GM19397 (cell line): ENCODE measurements around the gene MDK.

Experiments
- ATAC-seq: cut with Tn5 transposase; IDR thresholded peaks from one replicate; pipeline ENCODE4 v1.9.1; 2021; ENCODE audit warnings: mild to moderate bottlenecking, moderate library complexity; ENCODE audit not compliant: unreplicated experiment

The MDK gene

GRCh38 chr11:46393231-46393616 is 11.8 kb downstream of the MDK start:
- no peak for ATAC-seq

- no peak for ATAC-seq
Measured at GRCh38 chr11:46393759-46394158, 12.3 kb downstream of the MDK start.

GRCh38 chr11:46397526-46397925 is 16.1 kb downstream of the MDK start:
- no peak for ATAC-seq

GRCh38 chr11:46402957-46403902 is 21.8 kb downstream of the MDK start:
- no peak for ATAC-seq

GRCh38 chr11:46404476-46405017 is 23.1 kb downstream of the MDK start:
- ATAC-seq = no peak

- ATAC-seq = no peak
Measured at GRCh38 chr11:46407635-46408034, 26.2 kb downstream of the MDK start.

- ATAC-seq = no peak
Measured at GRCh38 chr11:46408407-46408986, 27.0 kb downstream of the MDK start.

- ATAC-seq = no peak
Measured at GRCh38 chr11:46410021-46410420, 28.6 kb downstream of the MDK start.

- no peak for ATAC-seq
Measured at GRCh38 chr11:46413760-46414465, 32.4 kb downstream of the MDK start.

GRCh38 chr11:46414466-46414796 is 33.0 kb downstream of the MDK start:
- ATAC-seq = no peak

GRCh38 chr11:46414879-46415278 is 33.4 kb downstream of the MDK start:
- no peak for ATAC-seq

- no peak for ATAC-seq
Measured at GRCh38 chr11:46417711-46418110, 36.2 kb downstream of the MDK start.

GRCh38 chr11:46418751-46419150 is 37.3 kb downstream of the MDK start:
- no peak for ATAC-seq

- ATAC-seq = no peak
Measured at GRCh38 chr11:46420513-46420912, 39.0 kb downstream of the MDK start.

- no peak for ATAC-seq
Measured at GRCh38 chr11:46421257-46421880, 39.9 kb downstream of the MDK start.

GRCh38 chr11:46422588-46422987 is 41.1 kb downstream of the MDK start:
- no peak for ATAC-seq

GRCh38 chr11:46426233-46426991 is 44.9 kb downstream of the MDK start:
- no peak for ATAC-seq

- no peak for ATAC-seq
Measured at GRCh38 chr11:46427364-46427763, 45.9 kb downstream of the MDK start.

- no peak for ATAC-seq
Measured at GRCh38 chr11:46429717-46430116, 48.2 kb downstream of the MDK start.

GRCh38 chr11:46431211-46431610 is 49.7 kb downstream of the MDK start:
- no peak for ATAC-seq
